Adrenal gland (tissue), 5 donors: ENCODE measurements around the gene CYP1B1.

ENCODE experiments used
- CTCF ChIP-seq, 6 experiments: fragments of 450-650 bp in 4 of 6; fragments of 200-600 bp in 2 of 6; sonication (generic) in 1 of 6; IDR thresholded peaks; 1 replicate in 5 of 6; 2 replicates in 1 of 6; pipeline versions ENCODE4 v1.5.1 to v1.8.0; 2016 to 2021; ENCODE audit warnings: antibody characterized with exemption in 6 of 6, mild to moderate bottlenecking in 2 of 6, moderate library complexity in 1 of 6
- POLR2A ChIP-seq, 2 donors: fragments of 450-650 bp; IDR thresholded peaks; one replicate each; pipeline ENCODE4 v1.6.1; 2017; ENCODE audit warnings: antibody characterized with exemption in 2 of 2, mild to moderate bottlenecking in 2 of 2, moderate library complexity in 1 of 2
- donor health status: DM: no; HTN: no; CAD: no.

- TF ChIP-seq CTCF (IDR thresholded peaks at IDR 0.05) (no peak), POLR2A (IDR thresholded peaks at IDR 0.05) (no peak)
These were observed 44.3 kb upstream of the CYP1B1 start for GRCh38 chr2:38120264-38120592.
